T-cell (primary cell): ENCODE data around the gene LRP2. TPM values are rescaled to one million over a fixed set of nuclear protein-coding genes. Genes with fewer than 3 reads are reported as not detected.

Source experiments
- ATAC-seq, 4 experiments: fragments of 200-7000 bp in 3 of 4; fragments of 150-1000 bp in 1 of 4; cut with Tn5 transposase; replicated peaks in 1 of 4; 1 replicate in 3 of 4; 2 replicates in 1 of 4; pipeline ENCODE4 v1.10.0; 2021; ENCODE audit warnings: moderate library complexity in 3 of 4, mild to moderate bottlenecking in 2 of 4, moderate number of reproducible peaks in 1 of 4
- CTCF ChIA-PET, 2 donors: fragments of 300-600 bp; sonication (Branson Sonifier 250); formaldehyde crosslinking; loops; one replicate each; lab custom pipeline; 2022; ENCODE audit warnings: antibody characterized with exemption in 2 of 2; lab: Charles Lee
- POLR2A ChIA-PET, 2 donors: fragments of 300-600 bp; sonication (Branson Sonifier 250); formaldehyde crosslinking; loops; one replicate each; lab custom pipeline; 2022; ENCODE audit warnings: antibody characterized with exemption in 2 of 2; lab: Charles Lee
- DNase-seq, 35 experiments: peaks; one replicate each; pipeline versions ENCODE4 v3.0.0 to v3.0.0-alpha.2; 2013 to 2023
- H3K27ac ChIP-seq: one replicate; pipeline ENCODE4 v1.5.1; 2013; ENCODE audit warnings: low read length
- H3K27me3 ChIP-seq, 2 experiments: replicated peaks in 1 of 2; 1 replicate in 1 of 2; 2 replicates in 1 of 2; pipeline versions ENCODE4 v1.6.1 to v1.7.0; 2013; ENCODE audit warnings: low read length in 1 of 2, mixed read lengths in 1 of 2; ENCODE audit not compliant: control insufficient read depth in 2 of 2, insufficient read depth in 2 of 2; ENCODE audit errors: extremely low read depth in 1 of 2
- H3K36me3 ChIP-seq, 2 donors: 1 replicate in 1 of 2; 2 replicates in 1 of 2; pipeline versions ENCODE4 v1.6.1 to v1.7.0; 2013; ENCODE audit warnings: low read length in 1 of 2; ENCODE audit not compliant: control insufficient read depth in 2 of 2, insufficient read depth in 1 of 2; ENCODE audit errors: extremely low read depth in 1 of 2
- H3K4me1 ChIP-seq, 2 experiments: 1 replicate in 1 of 2; 2 replicates in 1 of 2; pipeline versions ENCODE4 v1.6.1 to v1.7.0; 2013; ENCODE audit warnings: low read length in 2 of 2, mixed read lengths in 1 of 2; ENCODE audit not compliant: insufficient read depth in 2 of 2, control insufficient read depth in 1 of 2; ENCODE audit errors: extremely low read depth in 1 of 2
- H3K4me3 ChIP-seq, 2 donors: 1 replicate in 1 of 2; 2 replicates in 1 of 2; pipeline versions ENCODE4 v1.5.1 to v1.7.0; 2013; ENCODE audit warnings: mild to moderate bottlenecking in 2 of 2, low read length in 1 of 2, moderate library complexity in 1 of 2; ENCODE audit not compliant: control insufficient read depth in 1 of 2; ENCODE audit errors: extremely low read depth in 1 of 2
- H3K9me3 ChIP-seq: 2 replicates; pipeline ENCODE4 v1.7.0; 2013
- H3K27ac Mint-ChIP-seq, 2 donors: one replicate each; pipeline ENCODE4 v1.8.0; 2020 to 2021; ENCODE audit warnings: mild to moderate bottlenecking in 2 of 2, mixed read lengths in 2 of 2
- H3K27me3 Mint-ChIP-seq, 2 donors: one replicate each; pipeline ENCODE4 v1.8.0; 2021 to 2022; ENCODE audit warnings: mixed read lengths in 2 of 2
- H3K36me3 Mint-ChIP-seq: one replicate; pipeline ENCODE4 v1.8.0; 2021; ENCODE audit warnings: mixed read lengths
- H3K4me1 Mint-ChIP-seq, 3 donors: one replicate each; pipeline ENCODE4 v1.8.0; 2020 to 2022; ENCODE audit warnings: mixed read lengths in 3 of 3, mild to moderate bottlenecking in 1 of 3
- H3K4me3 Mint-ChIP-seq, 3 donors: one replicate each; pipeline ENCODE4 v1.8.0; 2020 to 2022; ENCODE audit warnings: mild to moderate bottlenecking in 3 of 3, mixed read lengths in 3 of 3, moderate library complexity in 3 of 3
- H3K9me3 Mint-ChIP-seq, 3 donors: one replicate each; pipeline ENCODE4 v1.8.0; 2020 to 2022; ENCODE audit warnings: mixed read lengths in 3 of 3
- WGBS: methylation state at CpG from one replicate; pipeline ENCODE4 v1.1.5; 2013; ENCODE audit warnings: missing lambda C conversion rate; ENCODE audit not compliant: insufficient coverage; 5-methylcytosine and 5-hydroxymethylcytosine counted together
- total RNA-seq, 35 experiments: library from RNA in 6 of 35; stranded (reverse) in 6 of 35; fragments of 120-200 nt in 1 of 35; gene quantifications; one replicate each; pipeline versions ENCODE4 v1.2.1 to v1.2.4 and lab custom pipeline; 2013 to 2026

LRP2 gene
- total RNA-seq, 5 donors from 2014 or later (not counting 1 experiment from before 2014, with no cell fraction given): 0.03 TPM; not detected in 4

DNA sequence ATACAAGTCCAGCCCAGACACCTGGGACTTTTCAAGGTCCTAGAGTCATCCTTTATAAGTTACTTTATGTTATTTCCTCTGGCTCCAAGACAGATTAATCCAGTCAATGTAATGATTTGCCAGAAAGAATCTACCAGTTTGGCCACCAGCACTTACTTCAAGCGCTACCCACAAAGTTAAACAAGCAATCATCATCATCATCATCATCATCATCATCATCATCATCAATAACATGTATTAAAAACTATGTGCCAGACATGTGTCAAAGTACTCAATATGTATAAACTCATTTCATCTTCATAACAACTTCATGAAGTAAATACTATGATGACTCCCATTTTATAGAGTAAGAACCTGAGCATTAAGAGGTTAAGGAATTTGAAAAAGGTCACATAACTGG, 64.3 kb downstream of the LRP2 start:
- H3K27me3 ChIP-seq: peaks cover 0 to 4% of the 10 kb centered on the region in 2 experiments
- H3K27ac Mint-ChIP-seq: no peak overlapping the region
- no peaks in the 10 kb centered on the region for H3K36me3 ChIP-seq
- H3K4me3 Mint-ChIP-seq: no peak overlapping the region
- no peaks in the 10 kb centered on the region for H3K4me1 Mint-ChIP-seq
- H3K9me3 Mint-ChIP-seq: no peaks in the 10 kb centered on the region
- no peaks in the 10 kb centered on the region for H3K4me1 ChIP-seq
- H3K9me3 ChIP-seq: no peaks in the 10 kb centered on the region
- H3K36me3 Mint-ChIP-seq: no peaks in the 10 kb centered on the region
- DNase-seq (no peak), ATAC-seq (no peak)
- ChIA-PET POLR2A (no interaction called here), CTCF (no interaction called here)
- peaks cover 9 to 14% of the 10 kb centered on the region in 2 donors for H3K27me3 Mint-ChIP-seq
- no peak overlapping the region for H3K4me3 ChIP-seq
- no peak overlapping the region for H3K27ac ChIP-seq
- WGBS: 83% methylated on average over 1 of the region's 1 CpG

DNA sequence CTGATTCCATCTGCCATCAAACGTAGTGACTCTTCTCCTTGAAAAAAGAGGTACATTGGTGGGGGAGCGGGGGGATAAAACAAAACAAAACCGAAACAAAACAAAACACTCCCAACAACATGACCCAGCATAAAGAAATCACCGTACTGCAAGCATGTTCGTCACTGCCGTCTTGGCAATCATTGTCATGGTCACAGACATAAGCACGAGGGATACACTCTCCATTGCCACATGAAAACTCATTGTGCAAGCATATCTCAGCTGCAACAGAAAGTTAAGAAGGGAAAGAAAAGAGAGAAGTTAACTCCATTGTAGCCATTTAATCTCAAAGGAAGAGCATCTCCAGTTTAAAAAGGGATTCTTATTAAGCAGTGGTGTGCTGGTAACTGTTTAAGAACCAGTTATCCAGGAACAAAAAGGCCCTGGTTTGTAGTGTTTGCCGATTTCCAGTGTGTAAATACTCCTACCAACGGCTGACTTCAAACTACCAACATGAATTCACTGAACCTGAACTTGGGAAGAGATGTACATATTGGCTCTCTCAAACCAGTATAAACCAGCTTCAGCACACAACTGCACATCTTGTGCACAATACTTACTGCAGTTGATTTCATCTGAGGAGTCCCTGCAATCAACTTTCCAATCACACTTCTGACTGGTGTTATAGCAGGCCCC, 68.2 kb downstream of the LRP2 start:
- no peaks in the 10 kb centered on the region for H3K9me3 Mint-ChIP-seq
- no peaks in the 10 kb centered on the region for H3K4me1 Mint-ChIP-seq
- H3K27me3 Mint-ChIP-seq: peaks cover 9 to 22% of the 10 kb centered on the region in 2 donors
- H3K36me3 Mint-ChIP-seq: no peaks in the 10 kb centered on the region
- no peak overlapping the region for H3K27ac Mint-ChIP-seq
- CTCF ChIA-PET: no interaction called here
- H3K27me3 ChIP-seq: peaks cover 0 to 4% of the 10 kb centered on the region in 2 experiments
- DNase-seq (no peak), ATAC-seq (no peak)
- no peaks in the 10 kb centered on the region for H3K36me3 ChIP-seq
- no peaks in the 10 kb centered on the region for H3K9me3 ChIP-seq
- H3K27ac ChIP-seq: no peak overlapping the region
- no CpG with 5 or more reads among the region's 9 CpGs for WGBS
- H3K4me3 ChIP-seq: no peak overlapping the region
- no peak overlapping the region for H3K4me3 Mint-ChIP-seq
- H3K4me1 ChIP-seq: no peaks in the 10 kb centered on the region
- POLR2A ChIA-PET: no interaction called here

DNA sequence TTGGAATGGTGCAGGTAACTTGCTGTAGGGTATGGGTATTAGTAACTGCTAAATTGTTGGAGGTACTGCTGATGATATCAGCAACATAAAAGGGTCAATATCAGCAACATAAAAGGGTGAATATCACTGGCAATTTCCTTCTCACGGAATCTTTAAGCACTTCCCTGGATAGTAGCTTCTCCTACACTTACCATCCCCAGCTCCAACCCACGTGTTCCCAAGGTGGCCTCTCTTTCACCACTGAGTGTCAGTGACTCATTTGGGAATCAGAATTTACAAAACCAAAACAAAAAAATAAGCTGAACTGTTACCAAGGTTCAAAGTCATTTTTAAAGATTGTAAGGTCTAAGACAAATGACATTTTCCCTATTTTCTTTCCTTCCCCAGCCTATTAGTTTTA, 70.8 kb downstream of the LRP2 start:
- no peaks in the 10 kb centered on the region for H3K9me3 ChIP-seq
- H3K27me3 ChIP-seq: peaks cover 0 to 7% of the 10 kb centered on the region in 2 experiments
- ATAC-seq (no peak), DNase-seq (no peak)
- H3K36me3 ChIP-seq: no peaks in the 10 kb centered on the region
- WGBS: 29% methylated on average over 1 of the region's 2 CpGs
- Mint-ChIP-seq H3K27ac (no peak overlapping the region), H3K4me1 (no peaks in the 10 kb centered on the region), H3K27me3 (peaks cover 5 to 17% of the 10 kb centered on the region in 2 donors), H3K9me3 (no peaks in the 10 kb centered on the region), H3K4me3 (no peak overlapping the region), H3K36me3 (no peaks in the 10 kb centered on the region)
- no peak overlapping the region for H3K27ac ChIP-seq
- ChIA-PET POLR2A (no interaction called here), CTCF (no interaction called here)
- H3K4me3 ChIP-seq: no peak overlapping the region
- no peaks in the 10 kb centered on the region for H3K4me1 ChIP-seq

GRCh38 chr2:169290433-169290832, 71.9 kb downstream of the LRP2 start:
- H3K4me1 Mint-ChIP-seq: no peaks in the 10 kb centered on the region
- H3K36me3 Mint-ChIP-seq: no peaks in the 10 kb centered on the region
- ChIA-PET CTCF (no interaction called here), POLR2A (no interaction called here)
- H3K4me3 Mint-ChIP-seq: no peak overlapping the region
- H3K4me3 ChIP-seq: no peak overlapping the region
- peaks cover 8 to 17% of the 10 kb centered on the region in 2 donors for H3K27me3 Mint-ChIP-seq
- no peak overlapping the region for H3K27ac Mint-ChIP-seq
- no peak overlapping the region for H3K27ac ChIP-seq
- no peaks in the 10 kb centered on the region for H3K9me3 Mint-ChIP-seq
- ATAC-seq (no peak), DNase-seq (no peak)
- 56% methylated on average over 2 of the region's 3 CpGs for WGBS
- no peaks in the 10 kb centered on the region for H3K36me3 ChIP-seq
- H3K9me3 ChIP-seq: no peaks in the 10 kb centered on the region
- no peaks in the 10 kb centered on the region for H3K4me1 ChIP-seq
- peaks cover 0 to 7% of the 10 kb centered on the region in 2 experiments for H3K27me3 ChIP-seq

GRCh38 chr2:169287666-169288065, 74.7 kb downstream of the LRP2 start:
- Mint-ChIP-seq H3K27me3 (peaks cover 17 to 19% of the 10 kb centered on the region in 2 donors), H3K4me1 (no peaks in the 10 kb centered on the region), H3K9me3 (no peaks in the 10 kb centered on the region), H3K36me3 (no peaks in the 10 kb centered on the region), H3K27ac (no peak overlapping the region), H3K4me3 (no peak overlapping the region)
- DNase-seq (no peak), ATAC-seq (no peak)
- Histone ChIP-seq H3K9me3 (no peaks in the 10 kb centered on the region), H3K27me3 (peaks cover 0 to 3% of the 10 kb centered on the region in 2 experiments), H3K4me1 (no peaks in the 10 kb centered on the region), H3K27ac (no peak overlapping the region), H3K36me3 (no peaks in the 10 kb centered on the region), H3K4me3 (no peak overlapping the region)
- ChIA-PET POLR2A (interaction anchor here in 1 of 2 donors (0.7 kb wide), 1 partner anchor 16 kb away, joined by 4 read pairs; no protein-coding TSS in a partner anchor), CTCF (no interaction called here)

DNA sequence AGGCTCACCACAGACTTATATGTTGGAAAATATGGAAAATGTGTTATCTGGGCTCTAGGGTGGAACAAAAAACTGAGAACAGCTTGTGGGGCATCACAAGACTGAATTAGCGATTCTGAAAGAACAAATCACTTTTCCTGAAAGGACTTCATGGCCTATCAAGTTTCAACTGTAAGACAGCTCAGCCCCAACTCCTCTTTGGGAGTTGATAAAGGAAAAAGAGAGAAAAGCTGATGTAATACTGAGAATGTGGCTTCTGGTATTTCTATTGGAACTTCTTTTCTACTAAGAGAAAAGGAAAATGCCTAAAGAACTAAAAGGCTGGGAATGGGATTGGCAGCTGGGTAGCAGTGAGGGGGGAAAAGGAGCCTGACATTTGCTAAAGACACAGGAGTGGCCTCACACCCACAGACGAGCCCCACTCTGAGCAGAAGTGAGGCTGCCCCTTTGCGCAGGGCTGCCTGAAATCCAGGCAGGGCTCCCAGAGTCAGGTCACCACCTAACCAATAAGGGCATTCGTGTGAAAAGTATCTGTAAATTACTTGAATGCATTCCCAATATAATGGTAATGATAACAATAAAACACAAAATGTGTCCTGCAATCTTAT, 75.6 kb downstream of the LRP2 start:
- Mint-ChIP-seq H3K4me3 (no peak overlapping the region), H3K27ac (no peak overlapping the region), H3K36me3 (no peaks in the 10 kb centered on the region), H3K9me3 (no peaks in the 10 kb centered on the region), H3K4me1 (no peaks in the 10 kb centered on the region), H3K27me3 (peaks cover 14 to 15% of the 10 kb centered on the region in 2 donors)
- Histone ChIP-seq H3K4me1 (no peaks in the 10 kb centered on the region), H3K4me3 (no peak overlapping the region), H3K27ac (no peak overlapping the region), H3K9me3 (no peaks in the 10 kb centered on the region), H3K36me3 (no peaks in the 10 kb centered on the region), H3K27me3 (peaks cover 0 to 3% of the 10 kb centered on the region in 2 experiments)
- CTCF ChIA-PET: no interaction called here
- POLR2A ChIA-PET: no interaction called here
- ATAC-seq (no peak), DNase-seq (no peak)
- 83% methylated on average over 1 of the region's 4 CpGs for WGBS
